Lung (tissue), 12 donors: Measurements from ENCODE around the gene OR8B8. TPM values are rescaled to one million over a fixed set of nuclear protein-coding genes. Genes with fewer than 3 reads are reported as not detected.
"Not testable (repeated sequence)": the region's sequence is repeated elsewhere in the genome, so short reads cannot be mapped to it uniquely, and the experiment has no call there.

Source experiments
- ATAC-seq: fragments of 200-7000 bp; cut with Tn5 transposase; one replicate; pipeline ENCODE4 v1.9.1; 2020; ENCODE audit warnings: moderate number of reproducible peaks; ENCODE audit not compliant: insufficient read depth, low FRiP score
- DNase-seq, 3 donors: peaks; one replicate each; pipeline ENCODE4 v3.0.0-alpha.2; 2013 to 2017
- H3K27ac ChIP-seq, 2 donors: one replicate each; pipeline ENCODE4 v1.5.1; 2013; ENCODE audit warnings: mild to moderate bottlenecking in 2 of 2, moderate library complexity in 2 of 2, control low read depth in 1 of 2, inconsistent platforms in 1 of 2, low read depth in 1 of 2, low read length in 1 of 2
- H3K27me3 ChIP-seq, 3 donors: one replicate each; pipeline ENCODE4 v1.5.1; 2013; ENCODE audit warnings: low read length in 2 of 3; ENCODE audit not compliant: control insufficient read depth in 3 of 3, insufficient read depth in 3 of 3
- H3K36me3 ChIP-seq, 4 donors: one replicate each; pipeline ENCODE4 v1.5.1; 2013; ENCODE audit warnings: low read length in 4 of 4, mild to moderate bottlenecking in 1 of 4, moderate library complexity in 1 of 4; ENCODE audit not compliant: control insufficient read depth in 4 of 4, insufficient read depth in 4 of 4
- H3K4me1 ChIP-seq, 5 donors: one replicate each; pipeline ENCODE4 v1.5.1; 2013; ENCODE audit warnings: low read length in 5 of 5, mild to moderate bottlenecking in 2 of 5, moderate library complexity in 1 of 5; ENCODE audit not compliant: control insufficient read depth in 5 of 5, insufficient read depth in 5 of 5
- H3K4me3 ChIP-seq: one replicate; pipeline ENCODE4 v1.5.1; 2013; ENCODE audit warnings: mild to moderate bottlenecking, control low read depth, moderate library complexity
- H3K9ac ChIP-seq, 2 donors: one replicate each; pipeline ENCODE4 v1.5.1; 2013; ENCODE audit warnings: low read length in 2 of 2, control low read depth in 1 of 2; ENCODE audit not compliant: insufficient read depth in 1 of 2
- H3K9me3 ChIP-seq, 4 donors: one replicate each; pipeline ENCODE4 v1.5.1; 2013; ENCODE audit warnings: low read length in 3 of 4, mild to moderate bottlenecking in 1 of 4, moderate library complexity in 1 of 4; ENCODE audit not compliant: control insufficient read depth in 4 of 4, insufficient read depth in 3 of 4
- WGBS, 2 donors: extraction: QIAGEN DNeasy Blood & Tissue Kit; methylation state at CpG; one replicate each; pipeline ENCODE4 v1.1.7; 2013; 5-methylcytosine and 5-hydroxymethylcytosine counted together
- polyA plus RNA-seq, 2 donors: library from polyadenylated mRNA; stranded (reverse); fragments of 200-250 nt; gene quantifications; one replicate each; pipeline ENCODE4 v1.2.1, GENCODE V29; 2013
- total RNA-seq, 2 donors: library from RNA; depleted of rRNA in 1 of 2; stranded (reverse); fragments of >200 nt in 1 of 2; gene quantifications; one replicate each; pipeline ENCODE4 v1.2.1, GENCODE V29; 2014 to 2021
- TF ChIP-seq, protein P1 (sequence below): IDR thresholded peaks from 2 replicates; pipeline ENCODE4 v1.5.1; 2012; ENCODE audit warnings: mild to moderate bottlenecking; ENCODE audit errors: control extremely low read depth, extremely low read depth
- donor health status: control.
- donor health status: control.
- donor health status: Bipolar disorder and iron deficiency.
- donor health status: healthy.
- donor health status: DM: yes; HTN: yes; CAD: no.

OR8B8 gene
- total and polyA plus RNA-seq, 4 donors, result not detected

GRCh38 chr11:124398924-124399323, 46.6 kb downstream of the OR8B8 start, which contains the start of gene OR8B3:
Gene OR8B3, minus strand, starts transcription at chr11:124399024. Its CDS starts 1,673 bp downstream, at chr11:124397351.
- TF ChIP-seq, protein P1, sequence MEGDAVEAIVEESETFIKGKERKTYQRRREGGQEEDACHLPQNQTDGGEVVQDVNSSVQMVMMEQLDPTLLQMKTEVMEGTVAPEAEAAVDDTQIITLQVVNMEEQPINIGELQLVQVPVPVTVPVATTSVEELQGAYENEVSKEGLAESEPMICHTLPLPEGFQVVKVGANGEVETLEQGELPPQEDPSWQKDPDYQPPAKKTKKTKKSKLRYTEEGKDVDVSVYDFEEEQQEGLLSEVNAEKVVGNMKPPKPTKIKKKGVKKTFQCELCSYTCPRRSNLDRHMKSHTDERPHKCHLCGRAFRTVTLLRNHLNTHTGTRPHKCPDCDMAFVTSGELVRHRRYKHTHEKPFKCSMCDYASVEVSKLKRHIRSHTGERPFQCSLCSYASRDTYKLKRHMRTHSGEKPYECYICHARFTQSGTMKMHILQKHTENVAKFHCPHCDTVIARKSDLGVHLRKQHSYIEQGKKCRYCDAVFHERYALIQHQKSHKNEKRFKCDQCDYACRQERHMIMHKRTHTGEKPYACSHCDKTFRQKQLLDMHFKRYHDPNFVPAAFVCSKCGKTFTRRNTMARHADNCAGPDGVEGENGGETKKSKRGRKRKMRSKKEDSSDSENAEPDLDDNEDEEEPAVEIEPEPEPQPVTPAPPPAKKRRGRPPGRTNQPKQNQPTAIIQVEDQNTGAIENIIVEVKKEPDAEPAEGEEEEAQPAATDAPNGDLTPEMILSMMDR, result no peak
- Histone ChIP-seq H3K27me3 (no peaks in the 10 kb centered on the region), H3K4me3 (no peak within 1 kb of the TSS), H3K36me3 (no peaks in the 10 kb centered on the region), H3K4me1 (no peaks in the 10 kb centered on the region), H3K27ac (no peak within 1 kb of the TSS), H3K9ac (no peak within 1 kb of the TSS), H3K9me3 (no peaks in the 10 kb centered on the region)
- ATAC-seq, result no peak
- DNase-seq, result no peak

GRCh38 chr11:124396847-124397246, 48.6 kb downstream of the OR8B8 start:
- H3K27me3 ChIP-seq, DNase-seq, H3K36me3 ChIP-seq, H3K27ac ChIP-seq, H3K4me1 ChIP-seq, ATAC-seq, H3K9me3 ChIP-seq, H3K4me3 ChIP-seq, H3K9ac ChIP-seq: not testable (repeated sequence)
- 89 to 93% methylated on average over 2 of the region's 4 CpGs for WGBS, 2 donors

GRCh38 chr11:124394408-124394807, 51.1 kb downstream of the OR8B8 start:
- ATAC-seq (no peak), DNase-seq (no peak)
- TF ChIP-seq, protein P1, result no peak
- no peak overlapping the region for H3K27ac ChIP-seq
- H3K4me3 ChIP-seq, result no peak overlapping the region
- no peaks in the 10 kb centered on the region for H3K4me1 ChIP-seq
- no peaks in the 10 kb centered on the region for H3K9me3 ChIP-seq
- no peaks in the 10 kb centered on the region for H3K27me3 ChIP-seq
- no peak overlapping the region for H3K9ac ChIP-seq
- WGBS, 2 donors, result 60 to 84% methylated on average over 3 of the region's 3 CpGs
- H3K36me3 ChIP-seq, result no peaks in the 10 kb centered on the region

Other genes with a start within 250 kb of the OR8B8 start
- gene OR8G1, start 204.6 kb downstream of the OR8B8 start, total RNA-seq, result not detected
- not detected for gene OR8G1, start 204.6 kb downstream of the OR8B8 start, polyA plus RNA-seq
- gene OR8G5, start 189.3 kb downstream of the OR8B8 start, total RNA-seq, result under 1 TPM in 1 of 2 donors, not detected in 1; 0.34 TPM
- under 1 TPM; 0.10 to 0.13 TPM for gene OR8G5, start 189.3 kb downstream of the OR8B8 start, polyA plus RNA-seq
- not detected for gene OR8D1, start 131.7 kb downstream of the OR8B8 start, total RNA-seq
- not detected for gene OR8D1, start 131.7 kb downstream of the OR8B8 start, polyA plus RNA-seq
- gene OR8D2, start 125.5 kb downstream of the OR8B8 start, total RNA-seq, result not detected
- gene OR8D2, start 125.5 kb downstream of the OR8B8 start, polyA plus RNA-seq, result not detected
- gene OR8B2, start 61.2 kb downstream of the OR8B8 start, total RNA-seq, result not detected
- gene OR8B2, start 61.2 kb downstream of the OR8B8 start, polyA plus RNA-seq, result not detected
- not detected for gene OR8B3, start 46.7 kb downstream of the OR8B8 start, total RNA-seq
- not detected for gene OR8B3, start 46.7 kb downstream of the OR8B8 start, polyA plus RNA-seq
- not detected for gene OR8B4, start 20.8 kb downstream of the OR8B8 start, total RNA-seq
- gene OR8B4, start 20.8 kb downstream of the OR8B8 start, polyA plus RNA-seq, result not detected
- gene OR8B12, start 98.0 kb upstream of the OR8B8 start, total RNA-seq, result not detected
- not detected for gene OR8B12, start 98.0 kb upstream of the OR8B8 start, polyA plus RNA-seq
- not detected for gene OR8A1, start 124.3 kb upstream of the OR8B8 start, total RNA-seq
- not detected for gene OR8A1, start 124.3 kb upstream of the OR8B8 start, polyA plus RNA-seq
- not detected for gene PANX3, start 165.7 kb upstream of the OR8B8 start, total RNA-seq
- gene PANX3, start 165.7 kb upstream of the OR8B8 start, polyA plus RNA-seq, result not detected
- gene TBRG1, start 177.2 kb upstream of the OR8B8 start, total RNA-seq, result 10 to 100 TPM; 42.3 to 47.0 TPM
- gene TBRG1, start 177.2 kb upstream of the OR8B8 start, polyA plus RNA-seq, result 10 to 100 TPM; 31.3 to 32.9 TPM
- gene SIAE, start 228.0 kb upstream of the OR8B8 start, total RNA-seq, result 10 to 100 TPM; 26.3 to 37.1 TPM
- gene SIAE, start 228.0 kb upstream of the OR8B8 start, polyA plus RNA-seq, result 10 to 100 TPM; 18.7 to 27.0 TPM
- gene SPA17, start 228.2 kb upstream of the OR8B8 start, total RNA-seq, result 10 to 100 TPM; 14.4 to 15.6 TPM
- 10 to 100 TPM; 16.4 to 28.9 TPM for gene SPA17, start 228.2 kb upstream of the OR8B8 start, polyA plus RNA-seq